ENCODE results near the gene PLCH2.

- TF ChIP-seq, protein P1, sequence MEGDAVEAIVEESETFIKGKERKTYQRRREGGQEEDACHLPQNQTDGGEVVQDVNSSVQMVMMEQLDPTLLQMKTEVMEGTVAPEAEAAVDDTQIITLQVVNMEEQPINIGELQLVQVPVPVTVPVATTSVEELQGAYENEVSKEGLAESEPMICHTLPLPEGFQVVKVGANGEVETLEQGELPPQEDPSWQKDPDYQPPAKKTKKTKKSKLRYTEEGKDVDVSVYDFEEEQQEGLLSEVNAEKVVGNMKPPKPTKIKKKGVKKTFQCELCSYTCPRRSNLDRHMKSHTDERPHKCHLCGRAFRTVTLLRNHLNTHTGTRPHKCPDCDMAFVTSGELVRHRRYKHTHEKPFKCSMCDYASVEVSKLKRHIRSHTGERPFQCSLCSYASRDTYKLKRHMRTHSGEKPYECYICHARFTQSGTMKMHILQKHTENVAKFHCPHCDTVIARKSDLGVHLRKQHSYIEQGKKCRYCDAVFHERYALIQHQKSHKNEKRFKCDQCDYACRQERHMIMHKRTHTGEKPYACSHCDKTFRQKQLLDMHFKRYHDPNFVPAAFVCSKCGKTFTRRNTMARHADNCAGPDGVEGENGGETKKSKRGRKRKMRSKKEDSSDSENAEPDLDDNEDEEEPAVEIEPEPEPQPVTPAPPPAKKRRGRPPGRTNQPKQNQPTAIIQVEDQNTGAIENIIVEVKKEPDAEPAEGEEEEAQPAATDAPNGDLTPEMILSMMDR (IDR thresholded peaks at IDR 0.05), result no peak
- TF ChIP-seq POLR2A (IDR thresholded peaks at IDR 0.05), result no peak
Measured at GRCh38 chr1:2501041-2501819, 25.1 kb downstream of the PLCH2 start.
